Right lobe of liver (tissue), 6 donors: ENCODE results near the gene SYCP2. TPM values are rescaled to one million over a fixed set of nuclear protein-coding genes. Genes with fewer than 3 reads are reported as not detected.

ENCODE experiments used
- ATAC-seq, 4 donors: fragments of 200-7000 bp; cut with Tn5 transposase; one replicate each; pipeline ENCODE4 v1.9.1; 2020; ENCODE audit warnings: mild to moderate bottlenecking in 4 of 4, moderate library complexity in 4 of 4
- DNase-seq, 3 donors: peaks; one replicate each; pipeline ENCODE4 v3.0.0-alpha.2; 2020
- H3K27ac ChIP-seq, 3 donors: fragments of 200-600 bp; one replicate each; pipeline ENCODE4 v1.8.0; 2022
- H3K27me3 ChIP-seq, 2 donors: fragments of 200-600 bp; one replicate each; pipeline ENCODE4 v1.8.0; 2022
- H3K36me3 ChIP-seq, 4 donors: fragments of 200-600 bp; sonication (generic) in 1 of 4; one replicate each; pipeline versions ENCODE4 v1.5.1 to v1.8.0; 2017 to 2022; ENCODE audit warnings: control low read depth in 1 of 4
- H3K4me1 ChIP-seq, 4 donors: fragments of 200-600 bp; sonication (generic) in 1 of 4; one replicate each; pipeline versions ENCODE4 v1.5.1 to v1.8.0; 2017 to 2022; ENCODE audit warnings: control low read depth in 1 of 4
- H3K4me3 ChIP-seq, 3 donors: fragments of 200-600 bp; one replicate each; pipeline ENCODE4 v1.8.0; 2022
- H3K9me3 ChIP-seq, 4 donors: fragments of 200-600 bp; sonication (generic) in 1 of 4; one replicate each; pipeline versions ENCODE4 v1.5.1 to v1.8.0; 2017 to 2022; ENCODE audit warnings: control low read depth in 1 of 4
- CTCF ChIP-seq, 4 donors: fragments of 200-600 bp in 3 of 4; fragments of 450-650 bp in 1 of 4; IDR thresholded peaks; one replicate each; pipeline versions ENCODE4 v1.5.1 to v1.8.0; 2016 to 2022; ENCODE audit warnings: antibody characterized with exemption in 4 of 4, mild to moderate bottlenecking in 2 of 4
- POLR2A ChIP-seq: fragments of 450-650 bp; IDR thresholded peaks from one replicate; pipeline ENCODE4 v1.6.1; 2017; ENCODE audit warnings: antibody characterized with exemption, mild to moderate bottlenecking
- WGBS: methylation state at CpG from one replicate; pipeline ENCODE4 v1.1.6; 2018; ENCODE audit warnings: low coverage, low lambda C conversion rate; ENCODE audit not compliant: insufficient coverage; ENCODE audit errors: missing lambda C conversion rate; 5-methylcytosine and 5-hydroxymethylcytosine counted together
- intact Hi-C, 2 donors: fragments of 100-400 bp; cut with DNase I; formaldehyde crosslinking; loops; one replicate each; pipeline versions ENCODE4 v1.11.2 to v1.14.1; 2022
- total RNA-seq, 6 experiments: library from RNA; depleted of rRNA in 2 of 6; stranded (reverse); fragments of >200 nt in 2 of 6; fragmentation: NEBNext Ultra II Directional in 3 of 6; extraction: Animal tissue kit (Norgen Biotek cat#: 25700) in 3 of 6; gene quantifications; one replicate each; pipeline versions ENCODE4 v1.1.0 to v1.2.4, GENCODE V29; 2016 to 2023
- donor health status: DM: no; HTN: yes; CAD: no.
- donor health status: DM: no; HTN: no; CAD: no.
- donor health status: DM: no; HTN: no; CAD: no.
- donor health status: DM: no; HTN: yes; CAD: no.
- donor health status: DM: no; HTN: yes; CAD: no.

SYCP2 gene
- total RNA-seq, 6 experiments from 2014 or later: 0.18 to 0.95 (median 0.63) TPM

DNA sequence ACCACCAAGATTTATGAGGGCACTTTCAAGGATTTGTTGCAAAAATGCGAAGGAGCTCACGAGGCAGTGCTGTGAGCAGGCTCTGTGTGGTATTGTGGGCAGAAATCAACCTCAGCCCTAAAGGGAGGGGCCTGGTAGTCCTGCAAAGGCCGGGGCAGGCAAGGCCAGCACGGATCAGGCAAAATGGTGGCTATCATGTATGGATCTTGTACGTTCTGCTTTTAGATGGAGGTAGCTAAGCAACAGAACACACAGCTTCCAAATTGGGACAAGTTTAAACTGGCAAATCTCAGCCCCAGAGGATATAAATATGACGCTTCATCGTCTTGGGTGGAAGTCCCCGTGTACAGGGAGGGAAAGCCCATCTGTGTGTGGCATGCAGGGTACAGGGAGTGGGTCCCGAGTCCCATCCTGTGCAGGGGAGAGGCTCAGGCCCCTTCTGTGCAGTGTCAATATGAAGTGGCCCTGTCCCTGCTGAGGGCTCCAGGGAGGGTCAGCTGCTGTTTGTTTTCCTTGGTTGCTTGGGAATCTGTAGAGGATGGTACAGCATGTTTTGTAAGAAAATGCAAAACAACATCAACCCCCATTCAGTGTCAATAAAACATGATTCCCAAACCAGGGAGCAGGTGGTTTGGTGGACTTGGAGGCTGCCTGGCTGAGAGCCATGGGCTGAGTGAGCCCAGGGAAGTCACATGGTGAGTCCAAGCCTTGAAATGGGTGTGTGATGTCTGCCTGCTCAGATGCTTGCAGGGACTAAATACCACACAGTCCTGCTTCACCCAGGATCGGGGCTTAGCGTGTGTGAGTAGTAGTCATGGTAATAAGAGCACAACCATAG, 113.0 kb downstream of the SYCP2 start:
- DNase-seq (no peak), ATAC-seq (no peak)
- intact Hi-C loops: no loop called here
- Histone ChIP-seq H3K4me1 (no peaks in the 10 kb centered on the region), H3K27ac (no peak overlapping the region), H3K4me3 (no peak overlapping the region), H3K9me3 (no peaks in the 10 kb centered on the region), H3K27me3 (no peaks in the 10 kb centered on the region), H3K36me3 (no peaks in the 10 kb centered on the region)
- WGBS: 51% methylated on average over 4 of the region's 11 CpGs
- TF ChIP-seq CTCF (IDR thresholded peaks at IDR 0.05): no peak
- TF ChIP-seq POLR2A: no peak

DNA sequence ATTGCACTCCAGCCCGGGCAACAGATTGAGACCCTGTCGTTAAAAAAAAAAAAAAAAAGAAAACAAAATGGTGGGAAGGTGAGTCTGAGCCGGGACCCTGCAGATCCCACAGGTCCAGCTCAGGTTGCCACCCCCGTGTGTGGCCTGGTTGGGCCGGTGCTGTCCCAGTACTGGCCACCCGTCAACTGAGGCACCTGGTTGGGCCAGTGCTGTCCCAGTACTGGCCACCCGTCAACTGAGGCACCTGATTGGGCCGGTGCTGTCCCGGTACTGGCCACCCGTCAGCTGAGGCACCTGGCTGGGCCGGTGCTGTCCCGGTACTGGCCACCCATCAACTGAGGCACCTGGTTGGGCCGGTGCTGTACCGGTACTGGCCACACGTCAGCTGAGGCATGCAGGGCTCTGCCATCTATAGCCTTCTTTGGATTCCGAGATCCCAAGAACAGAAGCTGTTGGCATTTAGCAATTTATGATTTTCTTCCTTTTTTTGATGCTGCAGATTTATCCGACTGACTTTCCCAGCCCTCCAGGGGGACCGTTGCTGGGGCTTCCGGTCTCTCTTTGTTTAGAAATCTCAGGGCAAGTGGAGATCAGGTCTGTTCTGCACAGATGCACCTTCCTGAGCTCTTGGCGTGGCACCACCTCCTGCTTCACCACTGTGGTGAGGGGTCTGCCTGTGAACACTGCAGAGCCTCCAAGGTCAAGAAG, 113.8 kb downstream of the SYCP2 start:
- no peak for TF ChIP-seq CTCF (IDR thresholded peaks at IDR 0.05)
- no peak for TF ChIP-seq POLR2A
- H3K36me3 ChIP-seq: no peaks in the 10 kb centered on the region
- no peak overlapping the region for H3K27ac ChIP-seq
- WGBS: 72% methylated on average over 10 of the region's 20 CpGs
- H3K4me3 ChIP-seq: no peak overlapping the region
- intact Hi-C loops: no loop called here
- ATAC-seq (no peak), DNase-seq (no peak)
- H3K9me3 ChIP-seq: no peaks in the 10 kb centered on the region
- H3K27me3 ChIP-seq: no peaks in the 10 kb centered on the region
- no peaks in the 10 kb centered on the region for H3K4me1 ChIP-seq

DNA sequence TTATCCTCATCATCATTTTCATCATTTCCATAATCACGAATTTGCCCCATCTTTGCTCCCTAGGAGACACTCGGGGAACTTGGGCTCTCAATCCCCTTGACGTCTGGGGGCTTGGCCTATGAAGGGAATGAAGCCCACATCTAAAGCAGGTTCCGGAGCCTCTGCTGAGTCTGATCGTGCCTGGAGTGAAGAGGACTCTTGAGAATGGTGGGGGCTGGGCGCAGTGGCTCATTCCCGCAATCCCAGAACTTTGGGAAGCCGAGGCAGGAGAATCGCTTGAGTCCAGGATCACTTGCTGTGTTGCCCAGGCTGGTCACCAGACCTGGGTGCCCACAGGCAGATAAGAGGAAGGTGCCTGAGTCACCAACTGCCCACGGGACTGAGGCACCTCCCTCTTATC, 114.5 kb downstream of the SYCP2 start:
- intact Hi-C loops: no loop called here
- no peaks in the 10 kb centered on the region for H3K36me3 ChIP-seq
- 55% methylated on average over 6 of the region's 10 CpGs for WGBS
- no peak for TF ChIP-seq CTCF (IDR thresholded peaks at IDR 0.05)
- no peak for TF ChIP-seq POLR2A
- H3K4me1 ChIP-seq: no peaks in the 10 kb centered on the region
- no peaks in the 10 kb centered on the region for H3K27me3 ChIP-seq
- H3K4me3 ChIP-seq: no peak overlapping the region
- H3K27ac ChIP-seq: no peak overlapping the region
- no peaks in the 10 kb centered on the region for H3K9me3 ChIP-seq
- ATAC-seq (no peak), DNase-seq (no peak)

DNA sequence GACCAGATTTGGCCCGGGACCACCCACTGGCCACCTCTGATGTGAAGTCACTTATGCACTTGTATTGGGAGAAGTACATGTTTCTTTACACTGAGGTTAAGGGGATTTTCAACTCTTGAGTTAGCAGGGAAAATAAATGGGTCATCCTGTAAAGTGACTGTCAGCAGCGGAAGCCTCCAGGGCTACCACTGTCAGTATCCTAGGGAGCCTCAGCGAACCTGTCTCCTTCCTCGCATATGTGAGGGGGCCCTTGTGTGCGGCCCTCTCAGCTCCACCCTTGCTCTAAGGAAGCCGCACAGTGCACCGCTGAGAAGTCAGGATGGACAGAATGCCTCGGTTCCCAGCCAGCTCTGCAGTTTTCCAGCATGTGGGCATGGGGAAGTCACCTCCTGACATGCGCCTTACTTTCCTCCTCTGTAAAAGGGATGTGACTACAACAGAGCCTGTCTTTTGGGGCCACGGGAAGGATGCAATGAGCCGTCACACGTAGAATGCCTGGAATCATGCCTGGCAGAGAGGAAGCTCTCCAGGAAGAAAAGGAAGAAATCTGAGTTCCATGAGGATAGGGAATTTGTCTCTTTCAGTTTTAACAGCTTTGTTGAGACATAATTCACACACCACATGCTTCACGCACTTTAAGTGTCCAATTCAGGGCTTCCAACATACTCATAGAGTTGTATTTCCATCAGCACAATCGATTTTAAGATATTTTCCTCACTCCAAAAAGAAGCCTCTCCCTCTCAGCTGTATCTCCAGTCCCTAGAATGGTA, 115.4 kb downstream of the SYCP2 start:
- Histone ChIP-seq H3K4me1 (no peaks in the 10 kb centered on the region), H3K4me3 (no peak overlapping the region), H3K9me3 (no peaks in the 10 kb centered on the region), H3K27me3 (no peaks in the 10 kb centered on the region), H3K36me3 (no peaks in the 10 kb centered on the region), H3K27ac (no peak overlapping the region)
- 52% methylated on average over 8 of the region's 14 CpGs for WGBS
- ATAC-seq (no peak), DNase-seq (no peak)
- TF ChIP-seq CTCF (IDR thresholded peaks at IDR 0.05): no peak
- no peak for TF ChIP-seq POLR2A
- intact Hi-C loops: no loop called here
